Right renal cortex interstitium (tissue), 3 donors: ENCODE results near the gene DNER. TPM values are rescaled to one million over a fixed set of nuclear protein-coding genes. Genes with fewer than 3 reads are reported as not detected.
"Not testable (repeated sequence)": the region's sequence is repeated elsewhere in the genome, so short reads cannot be mapped to it uniquely, and the experiment has no call there.

Experiments
- DNase-seq, 3 donors: peaks; one replicate each; pipeline ENCODE4 v3.0.0-alpha.2; 2013; ENCODE audit warnings: low read depth in 3 of 3, low spot score in 2 of 3
- polyA plus RNA-seq, 3 donors: library from polyadenylated mRNA; unstranded; fragments of 120-200 nt; gene quantifications; one replicate each; pipeline ENCODE4 v1.2.1, GENCODE V29; 2013; ENCODE audit not compliant: insufficient read length in 3 of 3

The DNER gene
- polyA plus RNA-seq, 3 donors = 66.7 to 67.9 (median 67.7) TPM

- DNase-seq = no peak
These were observed 1.6 kb upstream of the DNER start for GRCh38 chr2:229715895-229716507.

DNA sequence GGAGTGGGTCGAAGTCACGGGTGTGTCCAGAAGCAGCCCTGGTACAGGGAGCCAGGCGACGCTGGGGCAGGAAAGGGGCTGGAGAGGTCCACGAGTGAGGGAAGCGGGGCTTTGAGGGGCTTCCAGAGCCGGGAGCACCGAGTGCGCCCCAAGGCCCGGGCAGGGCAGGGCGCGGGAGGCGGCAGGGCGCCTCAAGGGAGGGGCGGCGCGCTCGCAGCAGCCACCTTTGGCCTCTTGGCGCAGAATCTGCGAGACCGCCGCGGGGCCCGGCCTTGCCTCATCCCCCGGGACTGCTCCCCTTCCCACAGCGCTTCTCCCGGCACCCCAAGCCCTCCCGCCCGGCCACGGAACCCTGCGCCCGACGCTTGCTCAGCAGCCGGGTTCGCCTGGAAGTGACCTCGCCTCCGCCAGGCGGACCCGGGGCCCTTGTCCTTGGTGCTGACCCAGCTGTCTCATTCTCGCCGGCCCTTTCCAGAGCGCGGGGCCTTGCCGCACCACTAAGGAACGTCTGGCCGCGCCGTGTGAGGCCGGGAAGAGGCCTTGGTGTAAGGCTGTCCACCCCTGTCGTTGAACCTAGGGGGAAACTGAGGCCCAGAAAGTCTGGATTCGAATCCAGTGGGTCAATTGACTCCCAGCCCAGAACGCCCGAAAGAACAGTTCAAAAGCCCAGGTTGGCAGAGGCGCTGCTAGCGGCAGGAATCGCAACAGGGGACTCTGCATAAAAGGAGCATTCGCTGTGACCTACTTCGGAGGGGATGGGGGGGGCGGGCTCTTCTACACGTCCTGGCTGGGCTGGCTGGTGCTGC lies 584 bp upstream of the DNER start:
- DNase-seq = peak in 1 of 3 donors; percentile 39

DNA sequence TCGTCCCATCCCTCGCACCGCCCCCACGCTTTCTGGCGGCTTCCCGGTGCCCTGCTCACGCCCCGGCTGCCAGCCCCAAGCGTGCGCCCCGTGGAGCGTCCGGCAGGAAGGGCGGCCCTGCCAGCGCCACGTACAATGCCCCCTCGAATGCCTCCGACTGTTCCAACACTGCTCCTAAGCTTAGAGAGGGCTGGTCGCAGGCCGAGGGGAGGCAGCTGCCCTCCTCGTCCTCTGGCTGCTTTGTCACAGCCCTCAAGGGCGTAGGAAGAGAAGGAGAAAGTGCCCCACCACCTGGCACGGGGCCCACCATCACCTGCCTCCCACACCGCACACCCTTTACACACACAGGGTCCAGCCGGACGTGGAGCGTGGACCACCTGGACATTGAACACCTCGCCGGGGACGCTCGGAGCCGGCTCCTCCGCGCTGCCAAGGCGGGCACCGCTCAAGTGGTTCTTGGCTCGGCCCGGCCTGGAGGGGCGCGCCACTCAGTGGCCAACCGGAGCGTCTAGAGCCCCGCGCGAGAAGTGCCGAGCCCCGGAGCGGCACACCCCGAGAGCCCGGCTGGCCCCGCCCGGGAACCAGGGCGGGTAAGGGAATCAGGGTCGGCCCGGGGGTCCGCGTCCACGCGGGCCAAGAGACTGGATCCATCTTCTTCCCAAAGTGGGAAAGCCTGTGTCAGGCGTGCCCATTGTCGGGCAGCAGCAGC lies 830 bp downstream of the DNER start:
- DNase-seq = no peak

- DNase-seq = no peak
These were observed 2.2 kb downstream of the DNER start for GRCh38 chr2:229712136-229712535.

- DNase-seq = no peak
These were observed 6.0 kb downstream of the DNER start for GRCh38 chr2:229708335-229708734.

GRCh38 chr2:229703909-229704630 lies 10.3 kb downstream of the DNER start:
- no peak for DNase-seq

DNA sequence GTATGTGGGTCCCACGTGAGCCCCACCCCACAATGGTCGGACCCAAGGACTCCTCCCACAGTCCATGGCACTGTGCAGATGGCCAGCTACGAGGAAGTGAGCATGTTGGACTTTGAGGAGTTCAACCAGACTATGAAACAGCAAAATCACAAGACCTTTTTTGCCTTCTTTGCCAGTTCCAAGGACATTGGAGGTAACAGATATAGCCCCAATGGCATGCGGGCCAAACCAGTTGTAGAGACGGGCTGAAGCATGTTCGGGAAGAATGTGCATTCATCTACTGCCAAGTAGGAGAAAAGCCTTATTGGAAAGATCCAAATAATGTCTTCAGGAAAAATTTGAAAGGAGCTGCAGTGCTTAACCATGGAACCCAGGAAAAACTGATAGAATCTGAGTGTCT lies 12.6 kb downstream of the DNER start:
- no peak for DNase-seq

GRCh38 chr2:229701062-229701461 lies 13.3 kb downstream of the DNER start:
- DNase-seq = no peak

DNA sequence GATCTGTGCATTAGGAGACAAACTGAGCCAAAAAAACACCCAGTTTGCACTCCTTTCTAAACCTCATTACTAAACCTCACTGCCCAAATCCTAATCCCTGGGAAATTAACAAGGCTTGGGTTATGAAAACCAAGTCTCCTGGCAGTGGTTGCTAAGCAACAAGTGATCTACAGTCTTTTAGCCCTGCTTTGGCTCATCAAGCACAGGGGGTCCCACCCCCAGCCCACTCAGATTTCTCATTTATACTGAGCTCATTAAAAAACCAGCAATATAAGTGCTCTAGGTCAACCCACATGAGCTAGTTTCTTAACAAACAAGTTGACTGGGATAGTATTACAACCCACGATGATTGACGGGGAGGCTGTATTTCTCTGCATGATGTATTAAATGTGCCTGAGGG lies 18.4 kb downstream of the DNER start:
- DNase-seq = peak in 1 of 3 donors; percentile 53

DNA sequence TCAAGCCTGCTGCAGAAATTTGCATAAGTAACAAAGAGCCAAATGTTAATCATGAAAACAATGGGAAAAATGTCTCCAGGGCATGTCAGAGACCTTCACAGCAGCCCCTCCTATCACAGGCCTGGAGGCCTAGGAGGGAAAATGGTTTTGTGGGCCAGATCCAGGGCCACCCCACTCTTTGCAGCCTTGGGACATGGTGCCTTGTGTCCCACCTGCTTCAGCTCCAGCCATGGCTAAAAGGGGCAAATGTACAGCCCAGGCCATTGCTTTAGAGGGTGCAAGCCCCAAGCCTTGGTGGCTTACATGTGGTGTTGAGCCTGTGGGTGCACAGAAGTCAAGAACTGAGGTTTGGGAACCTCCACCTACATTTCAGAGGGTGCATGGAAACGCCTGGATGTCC lies 20.5 kb downstream of the DNER start:
- not testable (repeated sequence) for DNase-seq

DNA sequence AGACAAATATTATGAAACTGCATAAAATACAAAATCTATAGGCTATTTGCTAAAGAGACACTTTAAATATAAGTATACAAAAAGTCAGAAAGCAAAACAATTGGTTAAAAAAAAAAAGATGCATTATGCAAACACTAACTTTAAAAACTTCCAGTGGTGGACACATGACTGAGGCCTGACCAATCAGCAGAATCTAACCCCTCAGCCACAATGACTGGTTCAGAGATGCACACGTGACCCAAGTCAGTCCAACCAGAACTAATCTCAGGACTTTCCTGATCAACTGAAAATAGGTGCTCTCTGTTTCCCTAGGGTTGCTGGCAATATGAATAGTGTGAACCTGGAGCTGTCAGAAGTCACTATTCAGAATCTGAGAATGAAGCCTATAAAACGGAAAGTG lies 22.7 kb downstream of the DNER start:
- DNase-seq = no peak

- no peak for DNase-seq
These were observed 25.0 kb downstream of the DNER start for GRCh38 chr2:229689307-229689839.

- no peak for DNase-seq
These were observed 26.2 kb downstream of the DNER start for GRCh38 chr2:229688141-229688540.

- DNase-seq = no peak
These were observed 28.0 kb downstream of the DNER start for GRCh38 chr2:229686122-229686919.

- no peak for DNase-seq
These were observed 29.3 kb downstream of the DNER start for GRCh38 chr2:229684942-229685562.

DNA sequence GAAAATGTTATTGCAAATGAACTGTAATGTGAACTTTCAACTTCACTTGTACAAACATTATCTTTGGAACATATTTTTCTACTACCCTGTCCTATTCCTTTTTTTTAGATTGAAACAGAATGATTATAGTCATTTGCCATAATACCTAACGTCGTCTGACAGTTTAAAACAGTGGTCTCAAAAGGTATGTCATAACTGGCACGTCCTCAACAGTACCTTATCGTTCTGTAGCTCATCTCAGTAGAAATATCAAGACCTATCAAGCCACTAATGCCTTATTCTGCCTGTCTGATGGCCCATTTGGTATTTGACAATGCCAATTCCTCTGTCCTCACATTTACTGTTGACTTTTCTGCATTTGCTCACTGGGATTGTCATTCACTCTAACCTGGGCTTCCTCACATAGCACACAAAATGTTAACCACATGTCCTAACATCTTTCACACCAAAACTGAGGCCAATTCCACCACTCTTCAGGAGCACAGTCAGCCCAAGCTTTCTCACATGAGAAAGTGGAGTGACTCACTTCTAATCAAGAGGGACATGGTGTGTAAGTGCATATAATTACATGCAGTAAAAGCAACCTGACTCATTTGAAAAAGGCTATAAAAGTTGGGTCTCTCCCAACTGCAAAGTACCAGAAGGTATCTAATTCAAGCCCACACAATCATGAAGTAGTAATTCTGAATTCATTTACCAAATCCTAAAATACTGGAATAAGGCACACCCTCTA lies 34.8 kb downstream of the DNER start:
- DNase-seq = no peak

GRCh38 chr2:229675569-229675968 lies 38.8 kb downstream of the DNER start:
- no peak for DNase-seq

- DNase-seq = no peak
These were observed 39.4 kb downstream of the DNER start for GRCh38 chr2:229674830-229675530.
